Ovary (tissue), 9 donors: ENCODE results near the gene LARP4B. TPM values are rescaled to one million over a fixed set of nuclear protein-coding genes. Genes with fewer than 3 reads are reported as not detected.

Experiments
- DNase-seq, 5 donors: peaks; one replicate each; pipeline ENCODE4 v3.0.0-alpha.2; 2019 to 2020
- H3K27ac ChIP-seq, 2 donors: fragments of 200-600 bp; one replicate each; pipeline versions ENCODE4 v1.5.1 to v1.8.0; 2019 to 2022
- H3K27me3 ChIP-seq: fragments of 200-600 bp; one replicate; pipeline ENCODE4 v1.8.0; 2022
- H3K36me3 ChIP-seq: fragments of 200-600 bp; sonication (generic); one replicate; pipeline ENCODE4 v1.5.1; 2019
- H3K4me1 ChIP-seq: one replicate; pipeline ENCODE4 v1.8.1; 2013; ENCODE audit warnings: mild to moderate bottlenecking, moderate library complexity; ENCODE audit not compliant: insufficient read depth
- H3K4me3 ChIP-seq: fragments of 200-600 bp; sonication (generic); one replicate; pipeline ENCODE4 v1.5.1; 2017
- H3K9me3 ChIP-seq, 2 donors: fragments of 200-600 bp in 1 of 2; sonication (generic) in 1 of 2; one replicate each; pipeline versions ENCODE4 v1.5.1 to v1.8.1; 2013 to 2019; ENCODE audit warnings: mild to moderate bottlenecking in 1 of 2, moderate library complexity in 1 of 2
- CTCF ChIP-seq, 3 donors: fragments of 450-650 bp in 2 of 3; fragments of 200-600 bp in 1 of 3; IDR thresholded peaks; one replicate each; pipeline versions ENCODE4 v1.5.1 to v1.8.0; 2016 to 2022; ENCODE audit warnings: antibody characterized with exemption in 3 of 3, mild to moderate bottlenecking in 1 of 3
- EP300 ChIP-seq: sonication (generic); formaldehyde crosslinking; IDR thresholded peaks from one replicate; pipeline ENCODE4 v1.6.1; 2017; ENCODE audit warnings: antibody characterized with exemption
- POLR2A ChIP-seq: fragments of 450-650 bp; IDR thresholded peaks from one replicate; pipeline ENCODE4 v1.6.1; 2017; ENCODE audit warnings: antibody characterized with exemption, mild to moderate bottlenecking, moderate library complexity
- WGBS, 3 donors: extraction: QIAGEN DNeasy Blood & Tissue Kit in 1 of 3; methylation state at CpG; one replicate each; pipeline versions ENCODE4 v1.1.5 to v1.1.7; 2013 to 2017; 5-methylcytosine and 5-hydroxymethylcytosine counted together
- intact Hi-C, 4 donors: fragments of 100-400 bp; cut with DNase I; formaldehyde crosslinking; loops; one replicate each; pipeline versions ENCODE4 v1.11.0 to v1.15.1; 2022 to 2023
- polyA plus RNA-seq, 2 donors: library from polyadenylated mRNA; stranded (reverse); fragments of 200-250 nt in 1 of 2; fragments of 350-450 nt in 1 of 2; fragmentation: Illumina TruSeq in 1 of 2; extraction: RNeasy Lipid Tissue Mini Kit (QIAGEN cat#74804) in 1 of 2; gene quantifications; one replicate each; pipeline ENCODE4 v1.2.3, GENCODE V29; 2013 to 2014
- total RNA-seq, 7 donors: library from RNA; depleted of rRNA in 2 of 7; stranded (reverse); fragments of >200 nt in 2 of 7; fragmentation: NEBNext Ultra II Directional in 3 of 7; extraction: Animal tissue kit (Norgen Biotek cat#: 25700) in 3 of 7; gene quantifications; one replicate each; pipeline versions ENCODE4 v1.1.0 to v1.2.4, GENCODE V29; 2016 to 2023
- donor health status: DM: no; HTN: no; CAD: no; lungs with moderate emphysema.
- donor health status: DM: no; HTN: no; CAD: no.
- donor health status: Bipolar disorder and iron deficiency.
- donor health status: DM: yes; HTN: yes; CAD: no.
- donor health status: DM: no; HTN: no; CAD: no.
- donor health status: DM: yes; HTN: yes; CAD: no.

The LARP4B gene
- total and polyA plus RNA-seq, 9 donors = 14.4 to 77.8 (median 54.4) TPM

- no peak overlapping the region for H3K27ac ChIP-seq
- H3K4me1 ChIP-seq = peaks cover 10% of the 10 kb centered on the region
- DNase-seq = no peak
- no peaks in the 10 kb centered on the region for H3K36me3 ChIP-seq
- no peaks in the 10 kb centered on the region for H3K27me3 ChIP-seq
- TF ChIP-seq CTCF (IDR thresholded peaks at IDR 0.05) (no peak), POLR2A (no peak), EP300 (no peak)
- H3K9me3 ChIP-seq = no peaks in the 10 kb centered on the region
- intact Hi-C loops = no loop called here
- WGBS, 3 donors = 49 to 53% (median 51%) methylated on average over 2 of the region's 2 CpGs
- no peak overlapping the region for H3K4me3 ChIP-seq
Observed at GRCh38 chr10:927131-927530, 4.4 kb downstream of the LARP4B start.

- H3K27me3 ChIP-seq = no peaks in the 10 kb centered on the region
- H3K9me3 ChIP-seq = no peaks in the 10 kb centered on the region
- H3K27ac ChIP-seq = no peak overlapping the region
- DNase-seq = no peak
- H3K36me3 ChIP-seq = no peaks in the 10 kb centered on the region
- intact Hi-C loops = no loop called here
- peaks cover 16% of the 10 kb centered on the region for H3K4me1 ChIP-seq
- 63 to 65% (median 64%) methylated on average over 4 of the region's 4 CpGs for WGBS, 3 donors
- TF ChIP-seq POLR2A = no peak
- TF ChIP-seq EP300 = no peak
- TF ChIP-seq CTCF (IDR thresholded peaks at IDR 0.05) = no peak
- H3K4me3 ChIP-seq = no peak overlapping the region
Observed at GRCh38 chr10:926075-926698, 5.3 kb downstream of the LARP4B start.

- Histone ChIP-seq H3K36me3 (no peaks in the 10 kb centered on the region), H3K4me1 (peaks cover 16% of the 10 kb centered on the region), H3K4me3 (no peak overlapping the region), H3K27me3 (no peaks in the 10 kb centered on the region), H3K27ac (no peak overlapping the region), H3K9me3 (no peaks in the 10 kb centered on the region)
- TF ChIP-seq POLR2A (no peak), EP300 (no peak), CTCF (IDR thresholded peaks at IDR 0.05) (no peak)
- no peak for DNase-seq
- WGBS, 3 donors = 85 to 88% (median 87%) methylated on average over 4 of the region's 4 CpGs
- intact Hi-C loops = no loop called here
Observed at GRCh38 chr10:924524-924859, 7.0 kb downstream of the LARP4B start.

GRCh38 chr10:923844-924523 lies 7.5 kb downstream of the LARP4B start:
- Histone ChIP-seq H3K27me3 (no peaks in the 10 kb centered on the region), H3K9me3 (no peaks in the 10 kb centered on the region), H3K4me3 (no peak overlapping the region), H3K27ac (no peak overlapping the region), H3K36me3 (no peaks in the 10 kb centered on the region), H3K4me1 (peaks cover 13% of the 10 kb centered on the region)
- DNase-seq = no peak
- TF ChIP-seq CTCF (IDR thresholded peaks at IDR 0.05) (no peak), EP300 (no peak), POLR2A (no peak)
- WGBS, 3 donors = 53 to 67% (median 57%) methylated on average over 8 of the region's 8 CpGs
- intact Hi-C loops = no loop called here
